ENCODE data around the gene IL6R.
"Not testable (repeated sequence)": the region's sequence is repeated elsewhere in the genome, so short reads cannot be mapped to it uniquely, and the experiment has no call there.

The IL6R gene

DNA sequence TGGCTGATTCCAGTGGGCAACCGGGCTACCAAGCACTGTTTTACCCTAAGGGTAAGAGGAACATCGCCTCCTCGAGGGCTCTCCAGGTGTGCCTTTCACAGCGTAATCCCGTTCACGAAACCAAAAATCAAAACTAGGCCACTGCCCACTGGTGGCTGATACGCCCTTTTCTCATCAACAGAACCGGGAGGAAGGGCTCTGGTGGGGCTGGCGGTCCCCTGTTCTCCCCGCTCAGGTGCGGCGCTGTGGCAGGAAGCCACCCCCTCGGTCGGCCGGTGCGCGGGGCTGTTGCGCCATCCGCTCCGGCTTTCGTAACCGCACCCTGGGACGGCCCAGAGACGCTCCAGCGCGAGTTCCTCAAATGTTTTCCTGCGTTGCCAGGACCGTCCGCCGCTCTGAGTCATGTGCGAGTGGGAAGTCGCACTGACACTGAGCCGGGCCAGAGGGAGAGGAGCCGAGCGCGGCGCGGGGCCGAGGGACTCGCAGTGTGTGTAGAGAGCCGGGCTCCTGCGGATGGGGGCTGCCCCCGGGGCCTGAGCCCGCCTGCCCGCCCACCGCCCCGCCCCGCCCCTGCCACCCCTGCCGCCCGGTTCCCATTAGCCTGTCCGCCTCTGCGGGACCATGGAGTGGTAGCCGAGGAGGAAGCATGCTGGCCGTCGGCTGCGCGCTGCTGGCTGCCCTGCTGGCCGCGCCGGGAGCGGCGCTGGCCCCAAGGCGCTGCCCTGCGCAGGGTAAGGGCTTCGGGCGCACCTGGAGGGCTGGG lies at the start of gene IL6R:
IL6R (plus strand) TSS at position 360 of the 763 bp plus-strand sequence; CDS start at position 647, 287 bp downstream.
- peak within 1 kb of the TSS; percentile 82 for H3K4me3 Mint-ChIP-seq
- no peaks in the 10 kb centered on the region for H3K27me3 Mint-ChIP-seq
- H3K9me3 Mint-ChIP-seq = no peaks in the 10 kb centered on the region
- peaks cover 82% of the 10 kb centered on the region for H3K4me1 Mint-ChIP-seq (ENCODE audit: low read depth)
- H3K27ac Mint-ChIP-seq = peak within 1 kb of the TSS; percentile 90
- H3K36me3 Mint-ChIP-seq (ENCODE audit: low read depth) = no peaks in the 10 kb centered on the region

- H3K4me3 Mint-ChIP-seq = no peak overlapping the region
- no peak overlapping the region for H3K27ac Mint-ChIP-seq
- no peaks in the 10 kb centered on the region for H3K36me3 Mint-ChIP-seq (ENCODE audit: low read depth)
- H3K9me3 Mint-ChIP-seq = no peaks in the 10 kb centered on the region
- H3K4me1 Mint-ChIP-seq (ENCODE audit: low read depth) = peaks cover 10% of the 10 kb centered on the region
- H3K27me3 Mint-ChIP-seq = peaks cover 5% of the 10 kb centered on the region
Measured at GRCh38 chr1:154358519-154358918, 46.6 kb upstream of the IL6R start.

- H3K4me3 Mint-ChIP-seq = no peak overlapping the region
- H3K9me3 Mint-ChIP-seq = no peaks in the 10 kb centered on the region
- no peaks in the 10 kb centered on the region for H3K27me3 Mint-ChIP-seq
- no peaks in the 10 kb centered on the region for H3K36me3 Mint-ChIP-seq (ENCODE audit: low read depth)
- no peak overlapping the region for H3K27ac Mint-ChIP-seq
- H3K4me1 Mint-ChIP-seq (ENCODE audit: low read depth) = no peaks in the 10 kb centered on the region
Measured at GRCh38 chr1:154360288-154360687, 44.9 kb upstream of the IL6R start.

GRCh38 chr1:154360881-154361280 lies 44.3 kb upstream of the IL6R start:
- H3K27me3 Mint-ChIP-seq; H3K4me1 Mint-ChIP-seq (ENCODE audit: low read depth); H3K4me3 Mint-ChIP-seq; H3K9me3 Mint-ChIP-seq; H3K36me3 Mint-ChIP-seq (ENCODE audit: low read depth): not testable (repeated sequence)
- H3K27ac Mint-ChIP-seq = peak overlapping the region; percentile 55

GRCh38 chr1:154361357-154361756 lies 43.8 kb upstream of the IL6R start:
- Mint-ChIP-seq H3K9me3 (no peaks in the 10 kb centered on the region), H3K27ac (no peak overlapping the region), H3K36me3 (ENCODE audit: low read depth) (no peaks in the 10 kb centered on the region), H3K4me1 (ENCODE audit: low read depth) (peaks cover 6% of the 10 kb centered on the region), H3K4me3 (no peak overlapping the region), H3K27me3 (no peaks in the 10 kb centered on the region)

- H3K36me3 Mint-ChIP-seq (ENCODE audit: low read depth) = no peaks in the 10 kb centered on the region
- H3K9me3 Mint-ChIP-seq = no peaks in the 10 kb centered on the region
- no peak overlapping the region for H3K4me3 Mint-ChIP-seq
- no peak overlapping the region for H3K27ac Mint-ChIP-seq
- H3K4me1 Mint-ChIP-seq (ENCODE audit: low read depth) = peaks cover 14% of the 10 kb centered on the region
- H3K27me3 Mint-ChIP-seq = no peaks in the 10 kb centered on the region
Measured at GRCh38 chr1:154371436-154371835, 33.7 kb upstream of the IL6R start.

DNA sequence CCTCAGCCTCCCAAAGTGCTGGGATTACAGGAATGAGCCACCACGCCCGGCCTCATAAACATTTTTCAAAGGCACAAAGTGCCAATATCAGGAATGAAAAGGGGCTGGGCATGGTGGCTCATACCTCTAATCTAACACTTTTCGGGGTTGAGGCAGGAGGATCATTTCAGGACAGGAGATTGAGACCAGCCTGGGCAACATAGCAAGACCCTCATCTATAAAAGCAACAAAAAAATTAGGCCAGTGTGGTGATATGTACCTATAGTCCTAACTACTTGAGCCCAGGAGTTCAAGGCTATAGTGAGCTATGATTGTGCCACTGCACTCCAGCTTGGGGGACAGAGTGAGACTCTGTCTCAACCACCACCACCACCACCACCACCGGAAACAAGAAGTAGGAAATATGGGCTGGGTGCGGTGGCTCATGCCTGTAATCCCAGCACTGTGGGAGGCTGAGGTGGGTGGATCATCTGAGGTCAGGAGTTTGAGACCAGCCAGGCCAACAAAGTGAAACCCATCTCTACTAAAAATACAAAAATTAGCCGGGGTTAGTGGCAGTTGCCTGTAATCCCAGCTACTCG lies 31.3 kb upstream of the IL6R start:
- not testable (repeated sequence) for H3K27me3 Mint-ChIP-seq

GRCh38 chr1:154379301-154379700 lies 25.8 kb upstream of the IL6R start:
- Mint-ChIP-seq H3K36me3 (ENCODE audit: low read depth) (no peaks in the 10 kb centered on the region), H3K4me3 (no peak overlapping the region), H3K27ac (no peak overlapping the region), H3K4me1 (ENCODE audit: low read depth) (peaks cover 18% of the 10 kb centered on the region), H3K9me3 (no peaks in the 10 kb centered on the region), H3K27me3 (no peaks in the 10 kb centered on the region)

More for the DNA sequence above, 31.3 kb upstream of the IL6R start:
- not testable (repeated sequence) for H3K27ac Mint-ChIP-seq; H3K9me3 Mint-ChIP-seq; H3K36me3 Mint-ChIP-seq (ENCODE audit: low read depth); H3K4me3 Mint-ChIP-seq
- H3K4me1 Mint-ChIP-seq (ENCODE audit: low read depth) = peaks cover 14% of the 10 kb centered on the region

DNA sequence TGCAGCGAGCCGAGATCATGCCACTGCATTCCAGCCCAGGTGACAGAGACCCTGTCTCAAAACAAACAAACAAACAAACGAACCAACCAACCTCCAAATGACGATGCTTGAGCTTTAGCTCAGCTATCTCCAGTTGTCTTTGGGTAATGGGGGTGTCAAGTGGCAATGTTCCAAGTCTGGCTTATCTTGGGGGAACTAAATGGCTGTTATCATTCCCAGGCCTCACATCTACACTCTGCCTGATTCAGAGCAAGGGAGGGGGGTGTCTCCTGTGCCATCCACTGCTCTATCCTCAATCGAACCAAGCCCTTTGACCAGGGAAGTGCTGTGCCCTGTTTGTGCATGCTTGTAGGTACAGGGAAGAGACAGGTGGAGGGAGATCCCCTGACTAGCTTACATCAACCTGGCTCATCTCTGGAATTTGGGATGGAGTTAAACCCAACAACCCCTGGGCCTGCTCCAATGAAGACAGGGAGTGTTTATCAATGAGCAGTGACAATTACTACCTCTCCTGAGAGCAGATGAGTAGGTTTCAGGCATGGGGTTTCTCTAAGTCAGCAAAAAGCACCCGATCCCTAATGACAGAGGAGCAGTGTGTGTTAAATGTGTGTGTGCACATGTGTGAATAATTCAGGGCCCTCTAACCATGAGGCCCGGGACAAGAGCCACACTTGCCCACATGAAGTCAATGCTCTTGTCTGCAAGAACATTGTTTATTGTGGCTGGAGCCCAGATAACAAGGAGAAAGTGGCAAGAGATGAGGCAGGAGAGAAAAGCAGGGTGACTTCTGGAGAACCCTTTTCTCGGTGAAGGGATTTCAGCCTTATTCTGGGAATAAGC lies 20.3 kb upstream of the IL6R start:
- H3K27ac Mint-ChIP-seq = peak overlapping the region; percentile 73
- no peaks in the 10 kb centered on the region for H3K27me3 Mint-ChIP-seq
- no peaks in the 10 kb centered on the region for H3K36me3 Mint-ChIP-seq (ENCODE audit: low read depth)
- no peaks in the 10 kb centered on the region for H3K9me3 Mint-ChIP-seq
- H3K4me3 Mint-ChIP-seq = no peak overlapping the region
- peaks cover 47% of the 10 kb centered on the region for H3K4me1 Mint-ChIP-seq (ENCODE audit: low read depth)

- H3K36me3 Mint-ChIP-seq (ENCODE audit: low read depth) = no peaks in the 10 kb centered on the region
- peaks cover 51% of the 10 kb centered on the region for H3K4me1 Mint-ChIP-seq (ENCODE audit: low read depth)
- peak overlapping the region; percentile 75 for H3K4me3 Mint-ChIP-seq
- no peaks in the 10 kb centered on the region for H3K9me3 Mint-ChIP-seq
- peak overlapping the region; percentile 93 for H3K27ac Mint-ChIP-seq
- H3K27me3 Mint-ChIP-seq = no peaks in the 10 kb centered on the region
Measured at GRCh38 chr1:154386643-154387352, 18.3 kb upstream of the IL6R start.

- Mint-ChIP-seq H3K27ac (no peak overlapping the region), H3K27me3 (no peaks in the 10 kb centered on the region), H3K36me3 (ENCODE audit: low read depth) (no peaks in the 10 kb centered on the region), H3K9me3 (no peaks in the 10 kb centered on the region), H3K4me3 (no peak overlapping the region), H3K4me1 (ENCODE audit: low read depth) (peaks cover 24% of the 10 kb centered on the region)
Measured at GRCh38 chr1:154391086-154391770, 13.9 kb upstream of the IL6R start.

DNA sequence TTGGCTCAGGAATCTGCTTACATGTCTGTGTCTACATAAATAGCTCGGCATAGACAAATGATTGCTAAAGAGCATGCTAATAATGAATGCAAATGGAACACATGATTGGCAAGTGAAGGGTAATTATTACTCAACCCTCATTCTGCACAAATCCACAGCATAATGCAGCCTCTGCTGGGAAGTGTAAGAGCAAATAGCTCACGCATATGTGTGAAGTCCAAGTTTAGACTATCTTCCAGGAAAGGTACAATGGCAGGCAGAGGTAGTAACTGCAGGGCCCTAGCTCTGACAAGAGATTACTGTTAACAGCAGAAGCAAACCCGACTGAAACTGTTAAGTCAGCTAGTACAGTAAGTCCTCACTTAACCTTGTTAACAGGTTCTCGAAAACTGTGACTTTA lies 7.0 kb upstream of the IL6R start:
- Mint-ChIP-seq H3K36me3 (ENCODE audit: low read depth) (no peaks in the 10 kb centered on the region), H3K9me3 (no peaks in the 10 kb centered on the region), H3K27ac (no peak overlapping the region), H3K4me1 (ENCODE audit: low read depth) (peaks cover 17% of the 10 kb centered on the region), H3K4me3 (no peak overlapping the region), H3K27me3 (no peaks in the 10 kb centered on the region)

DNA sequence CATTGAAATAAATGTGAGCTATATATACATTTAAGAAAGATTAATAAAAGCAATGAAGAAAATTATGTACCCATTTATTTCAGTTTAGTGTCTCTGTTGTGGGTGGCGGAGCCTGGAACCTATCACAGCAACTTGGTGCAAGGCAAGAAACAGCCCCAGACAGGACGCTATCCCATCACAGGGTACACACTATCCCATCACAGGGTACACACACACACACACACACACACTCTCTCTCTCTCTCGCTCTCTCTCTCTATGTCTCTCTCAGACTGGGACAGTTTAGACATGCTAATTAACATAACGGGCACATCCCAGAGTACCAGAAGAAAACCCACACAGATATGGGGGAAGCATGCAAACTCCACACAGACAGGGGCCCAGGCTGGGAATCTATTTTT lies 6.5 kb upstream of the IL6R start:
- Mint-ChIP-seq H3K27me3 (no peaks in the 10 kb centered on the region), H3K36me3 (ENCODE audit: low read depth) (no peaks in the 10 kb centered on the region), H3K9me3 (no peaks in the 10 kb centered on the region), H3K4me1 (ENCODE audit: low read depth) (peaks cover 22% of the 10 kb centered on the region), H3K4me3 (no peak overlapping the region), H3K27ac (no peak overlapping the region)

- H3K4me1 Mint-ChIP-seq (ENCODE audit: low read depth) = peaks cover 38% of the 10 kb centered on the region
- H3K36me3 Mint-ChIP-seq (ENCODE audit: low read depth) = no peaks in the 10 kb centered on the region
- H3K27ac Mint-ChIP-seq = no peak overlapping the region
- no peaks in the 10 kb centered on the region for H3K27me3 Mint-ChIP-seq
- no peak overlapping the region for H3K4me3 Mint-ChIP-seq
- H3K9me3 Mint-ChIP-seq = no peaks in the 10 kb centered on the region
Measured at GRCh38 chr1:154400381-154400801, 4.8 kb upstream of the IL6R start.

Measured in stimulated activated naive CD8-positive, alpha-beta T cell treated with anti-CD3 and anti-CD28 coated beads, Interleukin-15, Interleukin-2, amounts not matched to agents 100 ng/mL and 50 ng/mL, for 24 hours (primary cell).